Measurements from ENCODE around the gene SQSTM1. TPM values are rescaled to one million over a fixed set of nuclear protein-coding genes. Genes with fewer than 3 reads are reported as not detected.

Gene SQSTM1
- total and polyA plus RNA-seq, 2 donors, result 79.3 to 426 TPM

GRCh38 chr5:179854356-179854755, 33.7 kb downstream of the SQSTM1 start:
- WGBS, result 83% methylated on average over 8 of the region's 8 CpGs
- DNase-seq (ENCODE audit: extremely low spot score), result no peak
- no peaks in the 10 kb centered on the region for H3K4me1 ChIP-seq (ENCODE audit: insufficient read depth)
- no peak overlapping the region for H3K27ac ChIP-seq (ENCODE audit: low read depth)
- H3K36me3 ChIP-seq (ENCODE audit: insufficient read depth), result peaks cover 3% of the 10 kb centered on the region
- H3K4me3 ChIP-seq (ENCODE audit: low read depth, low read length), result no peak overlapping the region

GRCh38 chr5:179858241-179858585, 37.5 kb downstream of the SQSTM1 start:
- H3K4me1 ChIP-seq (ENCODE audit: insufficient read depth), result no peaks in the 10 kb centered on the region
- WGBS, result under 1% methylated on average over 32 of the region's 32 CpGs
- no peak for DNase-seq (ENCODE audit: extremely low spot score)
- peak overlapping the region; percentile 3 for H3K27ac ChIP-seq (ENCODE audit: low read depth)
- H3K4me3 ChIP-seq (ENCODE audit: low read depth, low read length), result peak overlapping the region; percentile 62
- H3K36me3 ChIP-seq (ENCODE audit: insufficient read depth), result no peaks in the 10 kb centered on the region

GRCh38 chr5:179858586-179859427, 38.1 kb downstream of the SQSTM1 start, which contains the start of gene MRNIP:
MRNIP (minus strand) TSS chr5:179858817; CDS start chr5:179858796, 21 bp downstream.
- Histone ChIP-seq H3K27ac (ENCODE audit: low read depth) (peak within 1 kb of the TSS; percentile 77), H3K4me1 (ENCODE audit: insufficient read depth) (no peaks in the 10 kb centered on the region), H3K36me3 (ENCODE audit: insufficient read depth) (no peaks in the 10 kb centered on the region), H3K4me3 (ENCODE audit: low read depth, low read length) (peak within 1 kb of the TSS; percentile 62)
- WGBS, result under 1% methylated on average over 90 of the region's 90 CpGs
- DNase-seq (ENCODE audit: extremely low spot score), result peak; percentile 81

- Histone ChIP-seq H3K27ac (ENCODE audit: low read depth) (no peak overlapping the region), H3K4me3 (ENCODE audit: low read depth, low read length) (no peak overlapping the region), H3K4me1 (ENCODE audit: insufficient read depth) (no peaks in the 10 kb centered on the region), H3K36me3 (ENCODE audit: insufficient read depth) (no peaks in the 10 kb centered on the region)
- no peak for DNase-seq (ENCODE audit: extremely low spot score)
- WGBS, result 76% methylated on average over 11 of the region's 11 CpGs
Measured at GRCh38 chr5:179860301-179860700, 39.6 kb downstream of the SQSTM1 start.

- DNase-seq (ENCODE audit: extremely low spot score), result no peak
- Histone ChIP-seq H3K36me3 (ENCODE audit: insufficient read depth) (peaks cover 2% of the 10 kb centered on the region), H3K4me1 (ENCODE audit: insufficient read depth) (no peaks in the 10 kb centered on the region), H3K27ac (ENCODE audit: low read depth) (no peak overlapping the region), H3K4me3 (ENCODE audit: low read depth, low read length) (no peak overlapping the region)
- WGBS, result 99% methylated on average over 2 of the region's 2 CpGs
Measured at GRCh38 chr5:179862296-179862695, 41.6 kb downstream of the SQSTM1 start.

GRCh38 chr5:179862891-179863290, 42.2 kb downstream of the SQSTM1 start:
- Histone ChIP-seq H3K4me3 (ENCODE audit: low read depth, low read length) (no peak overlapping the region), H3K27ac (ENCODE audit: low read depth) (no peak overlapping the region), H3K36me3 (ENCODE audit: insufficient read depth) (peaks cover 2% of the 10 kb centered on the region), H3K4me1 (ENCODE audit: insufficient read depth) (no peaks in the 10 kb centered on the region)
- WGBS, result 98% methylated on average over 9 of the region's 9 CpGs
- no peak for DNase-seq (ENCODE audit: extremely low spot score)

- WGBS, result 96% methylated on average over 31 of the region's 31 CpGs
- no peak for DNase-seq (ENCODE audit: extremely low spot score)
- H3K36me3 ChIP-seq (ENCODE audit: insufficient read depth), result peaks cover 2% of the 10 kb centered on the region
Measured at GRCh38 chr5:179863449-179864085, 42.9 kb downstream of the SQSTM1 start.

GRCh38 chr5:179864686-179865085, 44.0 kb downstream of the SQSTM1 start:
- H3K27ac ChIP-seq (ENCODE audit: low read depth), result no peak overlapping the region
- WGBS, result 96% methylated on average over 7 of the region's 7 CpGs
- H3K4me1 ChIP-seq (ENCODE audit: insufficient read depth), result no peaks in the 10 kb centered on the region
- no peak for DNase-seq (ENCODE audit: extremely low spot score)
- peaks cover 2% of the 10 kb centered on the region for H3K36me3 ChIP-seq (ENCODE audit: insufficient read depth)
- no peak overlapping the region for H3K4me3 ChIP-seq (ENCODE audit: low read depth, low read length)

More at GRCh38 chr5:179863449-179864085, 42.9 kb downstream of the SQSTM1 start:
- H3K27ac ChIP-seq (ENCODE audit: low read depth), result no peak overlapping the region
- H3K4me1 ChIP-seq (ENCODE audit: insufficient read depth), result no peaks in the 10 kb centered on the region
- no peak overlapping the region for H3K4me3 ChIP-seq (ENCODE audit: low read depth, low read length)

GRCh38 chr5:179865491-179866240, 45.0 kb downstream of the SQSTM1 start:
- no peak overlapping the region for H3K4me3 ChIP-seq (ENCODE audit: low read depth, low read length)
- H3K36me3 ChIP-seq (ENCODE audit: insufficient read depth), result peaks cover 2% of the 10 kb centered on the region
- no peaks in the 10 kb centered on the region for H3K4me1 ChIP-seq (ENCODE audit: insufficient read depth)
- WGBS, result 89% methylated on average over 15 of the region's 15 CpGs
- DNase-seq (ENCODE audit: extremely low spot score), result no peak
- no peak overlapping the region for H3K27ac ChIP-seq (ENCODE audit: low read depth)

GRCh38 chr5:179866241-179867078, 45.8 kb downstream of the SQSTM1 start:
- 83% methylated on average over 21 of the region's 21 CpGs for WGBS

GRCh38 chr5:179867079-179867465, 46.4 kb downstream of the SQSTM1 start:
- 91% methylated on average over 6 of the region's 6 CpGs for WGBS
- peaks cover 2% of the 10 kb centered on the region for H3K36me3 ChIP-seq (ENCODE audit: insufficient read depth)
- DNase-seq (ENCODE audit: extremely low spot score), result no peak
- no peak overlapping the region for H3K4me3 ChIP-seq (ENCODE audit: low read depth, low read length)
- H3K4me1 ChIP-seq (ENCODE audit: insufficient read depth), result no peaks in the 10 kb centered on the region
- H3K27ac ChIP-seq (ENCODE audit: low read depth), result no peak overlapping the region

More at GRCh38 chr5:179866241-179867078, 45.8 kb downstream of the SQSTM1 start:
- Histone ChIP-seq H3K36me3 (ENCODE audit: insufficient read depth) (peaks cover 2% of the 10 kb centered on the region), H3K4me3 (ENCODE audit: low read depth, low read length) (no peak overlapping the region), H3K27ac (ENCODE audit: low read depth) (no peak overlapping the region), H3K4me1 (ENCODE audit: insufficient read depth) (no peaks in the 10 kb centered on the region)
- DNase-seq (ENCODE audit: extremely low spot score), result no peak

GRCh38 chr5:179867476-179867875, 46.8 kb downstream of the SQSTM1 start:
- Histone ChIP-seq H3K36me3 (ENCODE audit: insufficient read depth) (peaks cover 2% of the 10 kb centered on the region), H3K4me3 (ENCODE audit: low read depth, low read length) (no peak overlapping the region), H3K27ac (ENCODE audit: low read depth) (no peak overlapping the region), H3K4me1 (ENCODE audit: insufficient read depth) (no peaks in the 10 kb centered on the region)
- WGBS, result 88% methylated on average over 11 of the region's 11 CpGs
- no peak for DNase-seq (ENCODE audit: extremely low spot score)

- peaks cover 2% of the 10 kb centered on the region for H3K36me3 ChIP-seq (ENCODE audit: insufficient read depth)
Measured at GRCh38 chr5:179868541-179868940, 47.8 kb downstream of the SQSTM1 start.

More at GRCh38 chr5:179868541-179868940, 47.8 kb downstream of the SQSTM1 start:
- no peak for DNase-seq (ENCODE audit: extremely low spot score)
- WGBS, result 94% methylated on average over 14 of the region's 14 CpGs
- Histone ChIP-seq H3K4me3 (ENCODE audit: low read depth, low read length) (no peak overlapping the region), H3K27ac (ENCODE audit: low read depth) (no peak overlapping the region), H3K4me1 (ENCODE audit: insufficient read depth) (no peaks in the 10 kb centered on the region)

Measured in urinary bladder (tissue), 4 donors.